GM18505 (cell line): ENCODE measurements around the gene TNFRSF19.
"Not testable (repeated sequence)": the region's sequence is repeated elsewhere in the genome, so short reads cannot be mapped to it uniquely, and the experiment has no call there.

ENCODE experiments used
- ATAC-seq: cut with Tn5 transposase; IDR thresholded peaks from one replicate; pipeline ENCODE4 v1.9.1; 2021; ENCODE audit not compliant: unreplicated experiment
- POLR2A ChIP-seq: IDR thresholded peaks from 4 replicates; pipeline ENCODE4 v1.6.1; 2011; ENCODE audit warnings: borderline replicate concordance; ENCODE audit not compliant: insufficient read depth, insufficient read length; ENCODE audit errors: extremely low read depth

TNFRSF19 gene

DNA sequence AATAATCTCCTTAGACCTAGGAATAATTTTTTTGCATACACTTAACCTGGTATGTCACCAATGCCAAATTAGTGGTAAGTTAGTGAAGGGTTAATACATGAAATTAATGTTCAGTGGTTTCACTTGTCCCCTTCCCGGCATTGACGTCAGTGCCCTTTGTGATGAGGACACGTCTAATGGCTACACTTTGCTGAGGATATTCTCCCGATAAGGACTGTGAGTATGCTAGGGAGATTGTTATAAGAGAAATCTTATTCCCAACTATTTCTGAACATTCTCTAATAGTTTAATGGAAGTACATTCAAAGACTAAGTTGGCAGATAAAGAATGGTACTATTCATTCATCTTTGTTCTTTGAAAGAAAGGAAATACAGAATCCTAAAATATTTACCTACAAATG, 102.4 kb downstream of the TNFRSF19 start:
- ATAC-seq, result no peak

DNA sequence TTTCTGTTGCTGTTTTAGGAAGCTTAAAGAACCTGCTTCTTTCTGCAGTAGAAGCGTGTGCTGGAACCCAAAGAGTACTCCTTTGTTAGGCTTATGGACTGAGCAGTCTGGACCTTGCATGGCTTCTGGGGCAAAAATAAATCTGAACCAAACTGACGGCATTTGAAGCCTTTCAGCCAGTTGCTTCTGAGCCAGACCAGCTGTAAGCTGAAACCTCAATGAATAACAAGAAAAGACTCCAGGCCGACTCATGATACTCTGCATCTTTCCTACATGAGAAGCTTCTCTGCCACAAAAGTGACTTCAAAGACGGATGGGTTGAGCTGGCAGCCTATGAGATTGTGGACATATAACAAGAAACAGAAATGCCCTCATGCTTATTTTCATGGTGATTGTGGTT, 103.1 kb downstream of the TNFRSF19 start:
- no peak for ATAC-seq
- no peak for TF ChIP-seq POLR2A

More for the DNA sequence above, 102.4 kb downstream of the TNFRSF19 start:
- no peak for TF ChIP-seq POLR2A

DNA sequence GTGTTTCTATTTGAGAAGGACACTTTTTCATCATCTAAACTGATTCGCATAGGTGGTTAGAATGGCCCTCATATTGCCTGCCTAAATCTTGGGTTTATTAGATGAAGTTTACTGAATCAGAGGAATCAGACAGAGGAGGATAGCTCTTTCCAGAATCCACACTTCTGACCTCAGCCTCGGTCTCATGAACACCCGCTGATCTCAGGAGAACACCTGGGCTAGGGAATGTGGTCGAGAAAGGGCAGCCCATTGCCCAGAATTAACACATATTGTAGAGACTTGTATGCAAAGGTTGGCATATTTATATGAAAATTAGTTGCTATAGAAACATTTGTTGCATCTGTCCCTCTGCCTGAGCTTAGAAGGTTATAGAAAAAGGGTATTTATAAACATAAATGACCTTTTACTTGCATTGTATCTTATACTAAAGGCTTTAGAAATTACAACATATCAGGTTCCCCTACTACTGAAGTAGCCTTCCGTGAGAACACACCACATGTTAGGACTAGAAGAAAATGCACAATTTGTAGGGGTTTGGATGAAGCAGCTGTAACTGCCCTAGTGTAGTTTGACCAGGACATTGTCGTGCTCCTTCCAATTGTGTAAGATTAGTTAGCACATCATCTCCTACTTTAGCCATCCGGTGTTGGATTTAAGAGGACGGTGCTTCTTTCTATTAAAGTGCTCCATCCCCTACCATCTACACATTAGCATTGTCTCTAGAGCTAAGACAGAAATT, 103.8 kb downstream of the TNFRSF19 start:
- no peak for TF ChIP-seq POLR2A
- ATAC-seq, result no peak

DNA sequence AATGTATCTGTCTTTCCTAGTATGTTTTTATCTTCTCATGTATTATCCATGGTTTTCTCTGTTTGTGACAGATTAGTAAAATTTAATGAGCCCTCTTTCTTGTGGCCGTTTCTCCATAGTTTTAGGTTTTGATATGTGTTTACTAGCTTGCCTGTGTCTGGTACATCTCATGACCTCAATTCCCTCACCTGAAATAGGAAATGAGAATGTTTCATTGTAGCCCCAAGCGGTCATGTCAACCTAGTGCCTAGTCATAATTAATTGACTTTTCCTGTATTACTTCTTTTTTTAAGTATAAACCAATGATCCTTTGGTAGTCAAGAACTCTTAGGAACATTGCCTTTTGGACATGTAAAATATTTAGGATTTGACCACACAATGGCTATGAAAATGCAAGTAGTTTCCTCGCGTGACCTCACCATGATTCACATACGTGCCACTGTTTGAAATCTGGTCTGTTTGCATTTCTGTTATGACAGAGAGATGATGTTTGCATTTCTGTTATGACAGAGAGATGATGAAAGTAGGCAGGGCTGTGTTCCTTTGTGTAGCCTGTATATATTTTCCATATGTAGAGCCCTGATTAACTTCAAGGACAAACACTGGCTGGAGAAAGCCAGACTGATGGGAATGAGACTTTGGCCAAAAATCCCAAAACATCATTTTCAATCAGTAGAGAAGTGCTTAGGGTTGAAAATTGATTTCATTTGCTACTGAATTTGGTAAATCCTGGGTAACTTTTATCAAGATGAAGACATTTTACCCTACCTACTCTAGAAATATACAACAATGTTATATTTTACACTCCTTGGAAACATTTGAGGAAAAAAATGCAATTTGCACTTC, 104.8 kb downstream of the TNFRSF19 start:
- TF ChIP-seq POLR2A, result no peak
- ATAC-seq, result no peak

DNA sequence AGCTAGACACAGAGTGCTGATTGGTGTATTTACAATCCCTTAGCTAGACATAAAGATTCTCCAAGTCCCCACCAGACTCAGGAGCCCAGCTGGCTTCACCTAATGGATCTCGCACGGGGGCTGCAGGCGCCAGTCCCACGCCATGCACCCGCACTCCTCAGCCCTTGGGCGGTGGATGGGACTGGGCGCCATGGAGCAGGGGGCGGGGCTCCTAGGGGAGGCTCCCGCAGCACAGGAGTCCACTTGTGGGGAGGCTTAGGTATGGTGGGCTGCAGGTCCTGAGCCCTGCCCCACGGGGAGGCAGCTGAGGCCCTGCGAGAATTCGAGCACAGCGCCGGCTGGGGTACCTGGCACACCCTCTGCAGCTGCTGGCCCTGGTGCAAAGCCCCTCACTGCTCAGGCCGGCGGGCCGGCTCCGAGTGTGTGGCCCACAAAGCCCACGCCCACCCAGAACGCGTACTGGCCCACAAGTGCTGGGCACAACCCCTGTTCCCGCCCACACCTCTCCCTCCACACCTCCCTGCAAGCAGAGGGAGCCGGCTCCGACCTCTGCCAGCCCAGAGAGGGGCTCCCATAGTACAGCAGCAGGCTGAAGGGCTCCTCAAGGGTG, 107.6 kb downstream of the TNFRSF19 start:
- not testable (repeated sequence) for ATAC-seq

DNA sequence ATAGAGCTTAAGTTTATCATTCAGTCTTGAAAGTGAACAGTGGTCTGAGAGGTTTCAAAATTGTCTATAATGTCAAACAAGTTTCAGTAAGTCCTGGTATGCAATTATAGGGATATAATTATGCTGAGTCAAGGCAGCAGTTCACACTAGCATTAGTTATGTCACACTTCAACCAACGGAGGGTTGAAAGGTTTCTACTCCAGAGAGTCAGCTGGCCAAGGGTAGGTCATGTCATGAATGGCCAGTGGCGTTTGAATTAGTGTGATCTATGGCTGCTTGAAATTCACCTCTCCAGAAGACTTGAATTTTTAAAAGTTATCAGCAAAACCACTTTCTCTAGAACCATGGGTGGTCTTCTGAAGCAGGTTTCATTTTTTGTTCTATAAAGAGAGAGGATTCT, 108.6 kb downstream of the TNFRSF19 start:
- no peak for TF ChIP-seq POLR2A
- no peak for ATAC-seq

DNA sequence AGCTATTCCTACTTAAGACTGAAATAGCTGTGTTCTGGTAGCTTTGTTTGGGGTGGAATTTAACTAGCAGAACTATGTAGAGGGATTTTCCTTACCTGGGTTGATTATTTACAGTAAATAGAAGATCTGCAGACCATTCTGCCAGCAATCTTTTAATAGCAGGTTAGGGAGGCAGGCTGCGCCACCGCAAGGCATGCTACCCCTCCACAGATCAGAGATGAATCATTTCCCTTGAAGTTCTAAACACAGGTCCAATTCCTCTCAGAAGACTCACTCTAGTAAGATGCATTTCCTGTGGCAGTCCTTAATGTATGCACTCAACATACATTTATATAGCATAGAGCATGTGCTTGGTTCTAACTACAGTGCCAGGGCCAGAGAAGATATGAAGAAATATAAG, 109.0 kb downstream of the TNFRSF19 start:
- no peak for TF ChIP-seq POLR2A
- no peak for ATAC-seq

DNA sequence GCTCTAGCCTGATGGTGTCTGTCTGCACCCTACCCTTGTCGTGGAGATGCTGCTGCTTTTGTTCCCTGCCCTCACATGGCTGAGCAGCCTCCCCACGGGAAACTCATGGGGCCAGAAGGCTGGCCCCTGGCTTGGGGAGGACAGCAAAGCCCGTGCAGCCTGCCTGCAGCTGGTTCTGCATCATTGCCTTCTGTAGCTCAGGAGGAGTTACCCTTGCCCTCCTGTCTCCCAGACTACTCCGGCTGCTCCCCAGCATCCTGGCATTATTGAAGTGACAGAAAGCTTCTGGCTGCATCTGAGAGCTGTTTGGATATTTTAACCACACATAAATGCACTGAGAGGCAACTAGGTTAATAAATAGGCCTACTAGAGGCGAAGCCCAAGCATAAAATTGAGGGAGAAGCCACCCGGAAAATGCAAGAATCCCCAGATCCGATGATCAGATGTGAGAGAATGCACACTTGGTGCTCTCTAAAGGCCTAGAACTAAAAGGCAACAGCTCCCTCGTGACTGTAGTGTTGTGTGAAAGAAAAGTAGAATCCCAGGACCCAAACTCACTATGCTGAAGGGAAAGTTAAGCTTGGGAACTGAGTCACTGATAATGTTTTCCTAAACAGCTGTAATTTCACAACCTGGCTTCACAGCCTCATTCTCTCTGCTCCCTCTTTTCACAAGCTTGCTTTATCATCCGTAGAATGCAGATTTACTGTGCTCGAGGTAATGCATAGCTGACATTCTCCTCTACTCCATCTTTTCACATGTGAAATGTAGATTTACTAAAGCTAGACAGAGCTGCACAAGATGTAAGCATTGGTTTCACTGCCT, 110.8 kb downstream of the TNFRSF19 start:
- TF ChIP-seq POLR2A, result no peak
- no peak for ATAC-seq

DNA sequence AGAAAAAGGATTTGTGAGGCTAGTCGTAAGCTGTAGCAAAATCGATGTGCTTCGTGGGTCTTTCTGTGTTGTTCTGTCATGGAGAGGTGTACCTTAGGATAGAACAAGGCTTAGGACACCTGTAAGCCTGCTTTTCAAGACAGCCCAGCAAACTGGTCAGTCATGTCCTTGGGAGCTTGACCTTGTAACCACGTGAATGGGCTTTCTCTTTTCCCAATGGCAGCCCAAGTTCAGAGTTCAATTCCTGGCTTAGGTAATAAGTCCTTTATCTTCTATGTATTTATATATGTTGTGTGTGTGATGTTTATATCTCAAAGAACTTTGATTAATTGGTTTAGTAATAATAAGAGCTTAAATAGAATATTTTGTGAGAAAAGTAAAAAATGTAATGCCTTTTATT, 112.9 kb downstream of the TNFRSF19 start:
- ATAC-seq, result no peak
- TF ChIP-seq POLR2A, result no peak

DNA sequence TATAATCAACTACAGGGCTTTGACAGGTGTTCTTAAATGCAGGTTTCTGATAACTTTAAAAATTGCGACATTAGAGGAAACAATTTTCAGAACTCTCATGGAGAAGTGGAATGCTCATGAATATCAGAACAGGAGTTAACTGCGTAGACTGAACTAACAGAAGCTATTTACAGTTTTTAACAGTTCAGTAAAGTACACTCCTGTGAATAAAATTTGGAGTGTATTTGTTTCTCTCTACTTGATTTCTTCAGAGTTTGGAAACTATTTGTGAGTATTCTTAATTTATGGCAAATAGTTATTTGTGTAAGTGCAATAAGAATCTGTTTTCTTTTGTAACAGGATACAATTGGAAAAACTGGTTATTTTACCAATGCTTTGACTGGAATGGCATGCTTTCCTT, 114.4 kb downstream of the TNFRSF19 start:
- ATAC-seq, result no peak
- no peak for TF ChIP-seq POLR2A

DNA sequence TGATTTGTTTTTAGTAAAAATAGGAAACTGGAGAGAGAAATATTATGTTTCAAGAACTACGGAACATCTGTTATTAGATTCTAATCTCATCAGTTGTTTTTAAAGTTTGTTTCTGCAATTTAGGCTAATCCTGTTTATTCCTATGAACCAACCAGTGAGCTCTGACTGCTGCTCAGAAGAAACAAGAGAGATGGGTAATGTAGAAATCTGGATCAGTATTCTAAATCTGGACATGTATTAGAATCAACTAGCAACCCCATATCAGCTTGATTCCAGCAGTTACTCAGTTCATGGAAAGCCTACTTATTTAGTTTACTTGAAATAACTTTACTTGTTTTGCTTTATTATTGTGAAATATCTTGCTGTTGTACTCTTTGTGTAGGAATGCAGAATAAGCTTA, 115.2 kb downstream of the TNFRSF19 start:
- no peak for ATAC-seq
- no peak for TF ChIP-seq POLR2A

DNA sequence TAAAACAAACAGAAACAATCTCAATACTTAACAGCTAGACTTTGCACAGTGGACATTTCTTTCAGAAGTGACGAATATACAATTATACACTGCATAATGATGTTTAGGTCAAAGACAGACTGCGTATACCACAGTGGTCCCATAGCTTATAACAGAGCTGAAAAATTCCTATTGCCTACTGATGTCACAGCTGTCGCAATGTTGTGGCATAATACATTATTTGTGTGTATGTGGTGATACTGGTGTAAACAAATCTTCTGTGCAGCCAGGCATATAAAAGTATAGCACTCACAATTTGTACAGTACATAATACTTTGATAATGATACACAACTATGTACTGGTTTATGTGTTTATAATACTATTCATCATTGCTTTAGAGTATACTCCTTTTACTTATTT, 116.7 kb downstream of the TNFRSF19 start:
- ATAC-seq, result no peak

DNA sequence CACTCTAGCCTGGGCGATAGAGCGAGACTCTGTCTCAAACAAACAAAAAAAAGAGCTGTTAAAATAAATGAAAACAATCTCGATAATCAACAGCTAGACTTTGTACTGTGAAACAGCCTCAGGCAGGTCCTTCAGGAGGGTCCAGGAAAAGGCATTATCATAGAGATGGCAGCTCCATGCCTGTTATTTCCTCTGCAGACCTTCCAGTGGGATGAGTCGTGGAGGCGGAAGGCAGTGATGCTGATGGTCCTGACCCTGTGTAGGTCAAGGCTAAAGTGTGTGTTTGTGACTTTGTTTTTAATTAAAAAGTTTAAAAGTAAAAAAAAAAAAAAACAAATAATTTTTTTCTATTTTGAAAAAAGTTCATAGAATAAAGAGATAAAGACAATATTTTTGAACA, 117.4 kb downstream of the TNFRSF19 start:
- TF ChIP-seq POLR2A, result no peak
- no peak for ATAC-seq

More for the DNA sequence above, 116.7 kb downstream of the TNFRSF19 start:
- no peak for TF ChIP-seq POLR2A
